CD4-positive, alpha-beta T cell treated with Interleukin-15 for 4 hours (primary cell): ENCODE results near the gene MTPN.

Source experiments
- DNase-seq: peaks from one replicate; pipeline ENCODE4 v3.0.0-alpha.2; 2020; ENCODE audit warnings: low spot score

The MTPN gene, protein sequence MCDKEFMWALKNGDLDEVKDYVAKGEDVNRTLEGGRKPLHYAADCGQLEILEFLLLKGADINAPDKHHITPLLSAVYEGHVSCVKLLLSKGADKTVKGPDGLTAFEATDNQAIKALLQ

DNA sequence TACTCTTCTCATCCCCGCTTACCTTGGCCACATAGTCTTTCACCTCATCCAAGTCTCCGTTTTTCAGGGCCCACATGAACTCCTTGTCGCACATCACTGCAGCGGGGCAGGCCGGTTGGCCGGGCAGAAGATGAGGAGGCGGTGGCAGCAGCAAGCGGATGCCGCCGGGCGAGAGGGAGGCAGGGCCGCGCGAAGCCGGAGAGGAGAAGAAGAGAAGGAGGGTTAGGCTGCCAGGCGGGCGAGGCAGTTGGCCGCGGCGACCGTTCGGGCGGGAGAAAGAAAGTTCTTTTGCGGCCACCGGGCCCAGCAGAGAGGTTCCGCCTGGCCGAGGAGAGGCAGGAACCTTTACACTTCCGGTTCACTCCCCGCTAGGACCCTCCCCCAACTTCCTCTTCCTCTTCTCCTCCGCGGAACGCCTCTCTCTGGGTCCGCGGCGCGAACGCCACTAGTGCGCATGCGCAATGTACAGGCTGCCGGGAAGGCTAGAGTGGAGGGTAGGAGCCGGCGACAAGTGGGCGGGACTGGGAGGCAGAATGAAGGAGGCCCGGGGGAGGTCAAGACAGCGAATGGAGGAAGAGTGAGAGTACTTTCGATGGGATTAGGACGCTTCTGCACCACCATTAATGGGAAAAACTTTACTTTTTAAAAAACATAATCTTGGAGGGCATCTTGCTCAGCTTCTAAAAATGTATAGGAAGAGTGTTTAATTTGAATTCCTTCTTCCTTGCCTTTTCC lies at the start of gene MTPN:
MTPN (minus strand) TSS at position 353 of the 735 bp plus-strand sequence; CDS start at position 94, 259 bp downstream.
- DNase-seq: peak; percentile 98

DNA sequence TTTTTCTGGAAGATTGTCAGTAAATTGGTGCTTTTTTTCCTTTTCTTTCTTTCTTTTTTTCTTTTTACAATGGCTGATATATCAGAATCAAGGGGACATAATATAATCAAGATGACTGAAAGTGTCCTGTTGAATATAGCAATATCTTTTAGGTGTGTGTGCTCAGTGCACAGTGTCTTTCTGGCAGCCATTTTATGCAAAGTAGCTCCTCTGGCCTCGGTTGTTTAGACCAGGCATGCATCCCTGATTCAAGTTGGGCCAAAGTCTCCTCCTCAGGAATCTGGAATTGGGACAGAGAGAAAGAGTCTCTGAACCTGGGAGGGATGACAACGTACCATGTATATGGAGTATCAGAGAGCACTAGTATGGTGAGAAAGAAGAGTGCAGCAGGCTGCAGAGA lies 49.0 kb upstream of the MTPN start:
- no peak for DNase-seq

- no peak for DNase-seq
Measured at GRCh38 chr7:136023134-136023869, 46.1 kb upstream of the MTPN start.

GRCh38 chr7:136020556-136020955 lies 43.4 kb upstream of the MTPN start:
- no peak for DNase-seq

DNA sequence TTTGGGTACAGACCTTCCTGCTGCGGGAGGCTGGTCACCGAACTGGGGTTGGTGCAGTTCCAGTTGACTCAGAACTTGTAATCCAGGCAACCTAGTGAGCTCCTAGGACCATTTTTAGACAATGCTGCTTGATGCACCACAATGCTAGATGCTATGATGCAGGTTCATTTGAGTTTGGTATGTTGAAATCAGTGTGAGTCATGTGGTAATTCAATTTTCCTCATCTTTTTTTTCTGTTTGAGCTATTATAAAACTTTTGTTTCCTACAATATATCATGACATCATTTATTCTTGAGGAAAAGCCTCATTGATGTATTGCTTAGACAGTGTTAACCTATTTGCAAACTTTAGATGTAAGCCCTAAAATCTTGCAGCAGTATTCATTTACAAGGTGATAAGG lies 40.9 kb upstream of the MTPN start:
- DNase-seq: no peak

DNA sequence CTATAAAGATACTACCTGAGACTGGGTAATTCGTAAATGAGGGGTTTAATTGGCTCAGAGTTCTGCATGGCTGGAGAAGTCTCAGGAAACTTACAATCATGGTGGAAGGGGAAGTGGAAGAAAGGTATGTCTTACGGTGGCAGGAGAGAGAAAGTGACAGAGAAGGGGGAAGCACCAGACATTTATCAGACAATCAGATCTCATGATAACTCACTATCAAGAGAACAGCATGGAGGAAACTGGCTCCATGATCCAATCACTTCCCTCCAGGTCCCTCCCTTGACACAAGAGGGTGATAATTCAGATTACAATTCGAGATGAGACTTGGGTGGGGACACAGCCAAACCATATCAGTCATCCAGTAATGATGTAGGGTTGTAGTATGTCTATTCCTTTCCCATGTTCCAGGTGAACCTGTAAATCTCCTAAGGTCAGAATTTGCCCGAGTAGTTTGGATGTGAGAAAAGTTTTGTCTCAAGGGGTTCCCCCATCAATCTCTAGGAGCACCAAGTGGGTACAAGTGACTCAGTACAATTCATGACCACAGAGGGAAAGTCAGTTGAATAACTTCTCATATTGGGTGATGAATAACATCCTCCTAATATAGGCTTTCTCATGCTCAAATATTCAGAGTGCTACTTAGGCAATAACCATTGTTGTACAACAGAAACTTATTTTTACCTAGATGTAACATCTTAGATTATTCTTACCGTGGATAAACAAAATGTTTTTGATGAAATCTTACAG lies 39.7 kb upstream of the MTPN start:
- no peak for DNase-seq

- no peak for DNase-seq
Measured at GRCh38 chr7:136015638-136016037, 38.5 kb upstream of the MTPN start.

GRCh38 chr7:136014659-136015058 lies 37.5 kb upstream of the MTPN start:
- DNase-seq: no peak

- no peak for DNase-seq
Measured at GRCh38 chr7:136012238-136012637, 35.1 kb upstream of the MTPN start.

- DNase-seq: peak; percentile 61
Measured at GRCh38 chr7:136009488-136010079, 32.4 kb upstream of the MTPN start.

- DNase-seq: no peak
Measured at GRCh38 chr7:136006208-136006607, 29.0 kb upstream of the MTPN start.

GRCh38 chr7:136004083-136004482 lies 26.9 kb upstream of the MTPN start:
- DNase-seq: no peak

- DNase-seq: no peak
Measured at GRCh38 chr7:136002802-136003201, 25.6 kb upstream of the MTPN start.

GRCh38 chr7:136000288-136000913 lies 23.2 kb upstream of the MTPN start:
- no peak for DNase-seq

DNA sequence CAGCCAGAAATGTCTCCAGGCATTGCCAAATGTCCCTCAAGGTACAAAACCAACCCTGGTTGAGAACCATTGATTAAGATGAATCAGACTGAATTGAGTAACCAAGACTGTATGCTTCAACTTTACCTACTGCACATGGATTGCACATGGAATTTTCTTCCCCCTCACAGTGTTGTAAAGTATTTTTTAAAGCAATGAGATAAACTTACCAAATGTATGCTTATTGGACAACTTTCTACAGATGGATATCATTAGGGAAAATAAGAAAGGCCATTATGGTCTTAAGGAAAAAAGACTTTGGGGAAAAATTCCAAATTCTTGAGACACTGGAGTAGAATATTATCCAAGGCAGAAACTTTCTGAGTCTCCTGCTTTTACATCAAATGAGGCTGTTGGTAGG lies 20.9 kb upstream of the MTPN start:
- DNase-seq: no peak

DNA sequence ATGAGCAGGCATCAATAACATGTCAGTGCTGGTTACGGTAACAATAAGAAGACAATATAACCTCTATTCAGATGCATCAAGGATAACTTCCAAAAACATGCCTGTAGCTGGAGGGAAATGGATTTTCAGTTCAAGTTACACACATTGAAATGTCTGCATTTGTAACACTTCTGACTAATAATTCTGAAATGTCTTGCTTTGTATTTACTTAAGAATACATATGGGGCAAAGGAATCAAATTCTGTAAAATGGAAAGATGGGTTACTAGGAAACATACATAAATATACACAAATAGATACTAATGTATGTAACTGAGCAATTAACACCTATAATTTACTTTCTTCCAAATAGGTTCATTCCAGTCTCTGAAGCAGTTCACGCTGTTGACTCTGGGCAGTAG lies 18.6 kb upstream of the MTPN start:
- DNase-seq: no peak

- no peak for DNase-seq
Measured at GRCh38 chr7:135994466-135995205, 17.5 kb upstream of the MTPN start.

- no peak for DNase-seq
Measured at GRCh38 chr7:135993950-135994349, 16.8 kb upstream of the MTPN start.

GRCh38 chr7:135991906-135992305 lies 14.7 kb upstream of the MTPN start:
- DNase-seq: no peak

DNA sequence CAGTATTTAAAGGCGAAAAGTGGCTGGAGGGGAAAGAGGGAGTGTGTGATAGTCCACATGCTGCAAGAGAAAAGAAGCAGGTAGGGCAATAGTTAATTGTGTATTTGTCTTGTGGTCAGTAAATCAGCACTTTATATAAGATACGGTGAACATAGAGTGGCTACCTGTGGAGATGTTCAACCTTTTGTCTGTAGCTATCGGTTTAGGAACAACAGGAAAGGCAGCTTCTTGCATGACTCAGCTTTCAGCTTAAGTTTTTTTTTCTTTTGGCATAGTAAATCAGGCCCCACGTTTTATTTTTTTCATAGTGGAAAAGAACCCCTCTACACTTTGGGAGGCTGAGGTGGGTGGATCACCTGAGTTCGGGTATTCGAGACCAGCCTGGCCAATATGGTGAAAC lies 14.2 kb upstream of the MTPN start:
- DNase-seq: no peak

DNA sequence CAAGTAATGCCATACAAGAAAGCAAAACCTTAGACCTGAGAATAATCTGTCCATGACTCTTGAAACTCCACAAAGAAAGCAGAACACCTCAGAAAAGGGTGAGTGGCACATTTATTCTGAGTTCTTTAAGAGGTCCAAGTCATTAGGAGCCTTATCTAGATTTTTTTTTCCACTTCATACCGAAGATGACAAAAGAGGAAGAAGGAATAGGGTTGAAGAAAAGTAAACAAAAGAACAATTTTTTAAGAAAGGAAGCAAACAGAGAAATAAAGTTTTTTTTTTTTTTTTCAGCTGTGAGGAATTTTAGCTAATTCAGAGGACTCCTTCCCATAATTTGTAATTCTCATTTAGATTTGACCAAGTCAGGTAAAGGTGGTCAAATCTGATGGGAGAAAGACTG lies 13.1 kb upstream of the MTPN start:
- no peak for DNase-seq
